Calu3 (cell line): ENCODE results near the gene SEPTIN7. TPM values are rescaled to one million over a fixed set of nuclear protein-coding genes. Genes with fewer than 3 reads are reported as not detected.

ENCODE experiments used
- Bru-seq: library from RNA; stranded (reverse); fragments of 400-500 nt; gene quantifications from one replicate; lab custom pipeline; 2021; lab: Mats Ljungman, UMichigan
- BruChase-seq, 2 experiments: library from RNA; stranded (reverse); fragments of 400-500 nt; gene quantifications; one replicate each; lab custom pipeline; 2021; lab: Mats Ljungman, UMichigan
- BruUV-seq: library from RNA; stranded (reverse); fragments of 400-500 nt; replicated peaks from 2 replicates; lab custom pipeline; 2021; lab: Mats Ljungman, UMichigan
- CTCF ChIA-PET: fragments of 300-600 bp; sonication (Branson Sonifier 250); formaldehyde crosslinking; loops from one replicate; lab custom pipeline; 2022; ENCODE audit warnings: antibody characterized with exemption; lab: Charles Lee
- DNase-seq: peaks from one replicate; pipeline ENCODE4 v3.0.0; 2022
- H3K27ac Mint-ChIP-seq: one replicate; pipeline ENCODE4 v1.8.0; 2022; ENCODE audit warnings: mixed read lengths; ENCODE audit not compliant: unreplicated experiment
- H3K27me3 Mint-ChIP-seq: one replicate; pipeline ENCODE4 v1.8.0; 2022; ENCODE audit warnings: mixed read lengths; ENCODE audit not compliant: unreplicated experiment
- H3K36me3 Mint-ChIP-seq: one replicate; pipeline ENCODE4 v1.8.0; 2022; ENCODE audit warnings: mild to moderate bottlenecking, moderate library complexity, mixed read lengths; ENCODE audit not compliant: insufficient read depth, unreplicated experiment
- H3K4me1 Mint-ChIP-seq: one replicate; pipeline ENCODE4 v1.8.0; 2022; ENCODE audit warnings: mild to moderate bottlenecking, low read depth, mixed read lengths; ENCODE audit not compliant: unreplicated experiment
- H3K4me3 Mint-ChIP-seq: one replicate; pipeline ENCODE4 v1.8.0; 2022; ENCODE audit warnings: mild to moderate bottlenecking, low read depth, moderate library complexity, mixed read lengths; ENCODE audit not compliant: unreplicated experiment
- H3K9me3 Mint-ChIP-seq: one replicate; pipeline ENCODE4 v1.8.0; 2022; ENCODE audit warnings: low read depth, mixed read lengths; ENCODE audit not compliant: unreplicated experiment
- intact Hi-C: fragments of 100-400 bp; cut with micrococcal nuclease; formaldehyde crosslinking; loops from one replicate; pipeline ENCODE4 v1.10.0; 2022; ENCODE audit not compliant: unreplicated experiment
- long read RNA-seq: library from polyadenylated mRNA; stranded (forward); transcript quantifications from one replicate; pipeline ENCODE4 v2.0.0, GENCODE V29; 2022
- total RNA-seq: library from RNA; stranded (reverse); gene quantifications from 2 replicates; pipeline ENCODE4 v1.2.3, GENCODE V29; 2022
- TF ChIP-seq, protein P1 (sequence below): fragments of 200-600 bp; IDR thresholded peaks from one replicate; pipeline ENCODE4 v1.8.0; 2022; ENCODE audit warnings: antibody characterized with exemption; ENCODE audit not compliant: unreplicated experiment

The SEPTIN7 gene
- total RNA-seq (269 and 308 TPM in 2 replicates), Bru-seq, nascent RNA (percentile 96 among the genes with signal in this experiment), BruChase-seq, experiment 1, labeled RNA remaining after a 6-hour chase (percentile 93 among the genes with signal in this experiment), BruChase-seq, experiment 2, labeled RNA remaining after a 2-hour chase (percentile 91 among the genes with signal in this experiment)
- long read RNA-seq, full-length matches to known transcripts, result 334 of 414 reads
- long read RNA-seq, partial matches to known transcripts, result 19 of 414 reads
- long read RNA-seq, other reads (novel, unspliced or antisense), result 61 of 414 reads

- Mint-ChIP-seq H3K27me3 (no peaks in the 10 kb centered on the region), H3K27ac (peak within 1 kb of the TSS; percentile 66), H3K36me3 (peaks cover 32% of the 10 kb centered on the region), H3K9me3 (no peaks in the 10 kb centered on the region), H3K4me3 (peak within 1 kb of the TSS; percentile 88), H3K4me1 (peaks cover 36% of the 10 kb centered on the region)
- TF ChIP-seq, protein P1, sequence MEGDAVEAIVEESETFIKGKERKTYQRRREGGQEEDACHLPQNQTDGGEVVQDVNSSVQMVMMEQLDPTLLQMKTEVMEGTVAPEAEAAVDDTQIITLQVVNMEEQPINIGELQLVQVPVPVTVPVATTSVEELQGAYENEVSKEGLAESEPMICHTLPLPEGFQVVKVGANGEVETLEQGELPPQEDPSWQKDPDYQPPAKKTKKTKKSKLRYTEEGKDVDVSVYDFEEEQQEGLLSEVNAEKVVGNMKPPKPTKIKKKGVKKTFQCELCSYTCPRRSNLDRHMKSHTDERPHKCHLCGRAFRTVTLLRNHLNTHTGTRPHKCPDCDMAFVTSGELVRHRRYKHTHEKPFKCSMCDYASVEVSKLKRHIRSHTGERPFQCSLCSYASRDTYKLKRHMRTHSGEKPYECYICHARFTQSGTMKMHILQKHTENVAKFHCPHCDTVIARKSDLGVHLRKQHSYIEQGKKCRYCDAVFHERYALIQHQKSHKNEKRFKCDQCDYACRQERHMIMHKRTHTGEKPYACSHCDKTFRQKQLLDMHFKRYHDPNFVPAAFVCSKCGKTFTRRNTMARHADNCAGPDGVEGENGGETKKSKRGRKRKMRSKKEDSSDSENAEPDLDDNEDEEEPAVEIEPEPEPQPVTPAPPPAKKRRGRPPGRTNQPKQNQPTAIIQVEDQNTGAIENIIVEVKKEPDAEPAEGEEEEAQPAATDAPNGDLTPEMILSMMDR, result no peak
- intact Hi-C loops, result no loop called here
- BruUV-seq, result no TSS peak
- CTCF ChIA-PET, result interaction anchor here (0.8 to 3.0 kb wide), 9 partner anchors 16 to 106 kb away, joined by 3 to 16 read pairs (median 4); partner anchors contain the start of gene HERPUD2
- peak; percentile 100 for DNase-seq
These were observed at the start of gene SEPTIN7 for GRCh38 chr7:35800718-35801391. TSS of gene SEPTIN7 (plus strand) at chr7:35801057. CDS start at chr7:35801210, 153 bp downstream.

GRCh38 chr7:35752742-35753141 lies 48.1 kb upstream of the SEPTIN7 start:
- Mint-ChIP-seq H3K9me3 (no peaks in the 10 kb centered on the region), H3K36me3 (no peaks in the 10 kb centered on the region), H3K4me3 (no peak overlapping the region), H3K4me1 (no peaks in the 10 kb centered on the region), H3K27me3 (peaks cover 34% of the 10 kb centered on the region), H3K27ac (no peak overlapping the region)
- TF ChIP-seq, protein P1, result no peak
- intact Hi-C loops, result no loop called here
- no TSS peak for BruUV-seq
- no peak for DNase-seq
- CTCF ChIA-PET, result interaction anchor here (0.6 kb wide), 1 partner anchor 164 kb away, joined by 4 read pairs; no protein-coding TSS in a partner anchor

GRCh38 chr7:35753761-35754603 lies 46.9 kb upstream of the SEPTIN7 start:
- no peaks in the 10 kb centered on the region for H3K36me3 Mint-ChIP-seq
- DNase-seq, result no peak
- no peaks in the 10 kb centered on the region for H3K9me3 Mint-ChIP-seq
- H3K27me3 Mint-ChIP-seq, result peaks cover 34% of the 10 kb centered on the region
- no TSS peak for BruUV-seq
- CTCF ChIA-PET, result interaction anchor here (0.5 kb wide), 1 partner anchor 9 kb away, joined by 4 read pairs; no protein-coding TSS in a partner anchor
- TF ChIP-seq, protein P1, result no peak
- H3K4me3 Mint-ChIP-seq, result no peak overlapping the region
- H3K4me1 Mint-ChIP-seq, result no peaks in the 10 kb centered on the region
- intact Hi-C loops, result no loop called here
- no peak overlapping the region for H3K27ac Mint-ChIP-seq

- CTCF ChIA-PET, result no interaction called here
- Mint-ChIP-seq H3K36me3 (no peaks in the 10 kb centered on the region), H3K4me1 (no peaks in the 10 kb centered on the region), H3K4me3 (no peak overlapping the region), H3K9me3 (no peaks in the 10 kb centered on the region), H3K27ac (no peak overlapping the region), H3K27me3 (peaks cover 29% of the 10 kb centered on the region)
- BruUV-seq, result no TSS peak
- intact Hi-C loops, result no loop called here
- TF ChIP-seq, protein P1, result no peak
- DNase-seq, result no peak
These were observed 46.1 kb upstream of the SEPTIN7 start for GRCh38 chr7:35754741-35755140.
